Measurements from ENCODE around the gene IPO13.

DNA sequence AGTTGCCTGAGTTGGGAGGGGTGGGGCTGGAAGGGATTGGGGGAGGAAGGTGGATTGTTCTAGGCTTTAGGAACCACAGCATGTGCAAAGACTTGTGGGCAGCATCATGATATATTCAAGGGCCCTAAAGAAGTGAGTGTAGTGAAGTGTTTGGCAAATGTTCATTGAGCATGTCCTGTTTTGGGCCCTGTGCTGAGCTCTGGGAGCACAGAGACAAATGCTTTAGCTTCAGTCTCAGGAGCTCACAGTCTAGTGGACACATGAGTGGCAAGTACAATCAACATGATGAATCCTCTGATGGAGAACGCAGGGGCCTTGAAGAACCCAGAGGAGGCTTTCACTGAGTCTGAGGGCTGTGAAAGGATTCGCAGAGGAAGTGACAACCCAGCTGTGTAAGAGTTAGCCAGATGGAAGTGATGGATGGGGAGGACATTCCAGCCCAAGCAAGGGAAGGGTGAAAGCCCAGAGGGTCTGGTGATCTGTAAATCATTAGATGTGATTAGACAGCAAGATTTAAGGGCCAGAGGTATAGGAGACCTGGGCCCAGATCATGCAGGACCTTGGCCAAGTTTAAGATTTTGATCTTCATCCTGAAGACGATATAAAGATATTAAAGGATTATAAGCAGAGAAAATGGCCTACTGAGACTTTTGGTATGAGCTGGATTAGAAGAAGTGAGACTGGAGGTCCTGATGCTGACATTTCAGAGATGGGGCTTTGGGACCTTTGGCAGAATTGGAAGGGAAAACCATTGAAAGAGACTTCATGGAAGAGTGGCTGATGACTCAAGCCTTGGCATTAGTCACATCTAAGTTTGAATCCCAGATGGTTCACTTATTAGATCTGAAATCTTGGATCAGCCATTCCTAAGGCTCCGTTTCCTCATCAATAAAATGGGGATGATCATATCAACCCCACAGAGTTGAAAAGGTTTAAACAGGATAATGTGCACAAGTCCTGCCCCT lies 4.6 kb downstream of the IPO13 start:
- TF ChIP-seq, protein P1, sequence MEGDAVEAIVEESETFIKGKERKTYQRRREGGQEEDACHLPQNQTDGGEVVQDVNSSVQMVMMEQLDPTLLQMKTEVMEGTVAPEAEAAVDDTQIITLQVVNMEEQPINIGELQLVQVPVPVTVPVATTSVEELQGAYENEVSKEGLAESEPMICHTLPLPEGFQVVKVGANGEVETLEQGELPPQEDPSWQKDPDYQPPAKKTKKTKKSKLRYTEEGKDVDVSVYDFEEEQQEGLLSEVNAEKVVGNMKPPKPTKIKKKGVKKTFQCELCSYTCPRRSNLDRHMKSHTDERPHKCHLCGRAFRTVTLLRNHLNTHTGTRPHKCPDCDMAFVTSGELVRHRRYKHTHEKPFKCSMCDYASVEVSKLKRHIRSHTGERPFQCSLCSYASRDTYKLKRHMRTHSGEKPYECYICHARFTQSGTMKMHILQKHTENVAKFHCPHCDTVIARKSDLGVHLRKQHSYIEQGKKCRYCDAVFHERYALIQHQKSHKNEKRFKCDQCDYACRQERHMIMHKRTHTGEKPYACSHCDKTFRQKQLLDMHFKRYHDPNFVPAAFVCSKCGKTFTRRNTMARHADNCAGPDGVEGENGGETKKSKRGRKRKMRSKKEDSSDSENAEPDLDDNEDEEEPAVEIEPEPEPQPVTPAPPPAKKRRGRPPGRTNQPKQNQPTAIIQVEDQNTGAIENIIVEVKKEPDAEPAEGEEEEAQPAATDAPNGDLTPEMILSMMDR (IDR thresholded peaks at IDR 0.05 in 4 of 5, conservative IDR thresholded peaks at IDR 0.05 in 1 of 5): no peak
- no peak for TF ChIP-seq POLR2A (IDR thresholded peaks at IDR 0.05)

All from gastrocnemius medialis (tissue), 4 donors.